GM19452 (cell line): ENCODE results near the gene ADSL.

Source experiments
- ATAC-seq: cut with Tn5 transposase; IDR thresholded peaks from one replicate; pipeline ENCODE4 v1.9.1; 2021; ENCODE audit not compliant: unreplicated experiment

Gene ADSL

DNA sequence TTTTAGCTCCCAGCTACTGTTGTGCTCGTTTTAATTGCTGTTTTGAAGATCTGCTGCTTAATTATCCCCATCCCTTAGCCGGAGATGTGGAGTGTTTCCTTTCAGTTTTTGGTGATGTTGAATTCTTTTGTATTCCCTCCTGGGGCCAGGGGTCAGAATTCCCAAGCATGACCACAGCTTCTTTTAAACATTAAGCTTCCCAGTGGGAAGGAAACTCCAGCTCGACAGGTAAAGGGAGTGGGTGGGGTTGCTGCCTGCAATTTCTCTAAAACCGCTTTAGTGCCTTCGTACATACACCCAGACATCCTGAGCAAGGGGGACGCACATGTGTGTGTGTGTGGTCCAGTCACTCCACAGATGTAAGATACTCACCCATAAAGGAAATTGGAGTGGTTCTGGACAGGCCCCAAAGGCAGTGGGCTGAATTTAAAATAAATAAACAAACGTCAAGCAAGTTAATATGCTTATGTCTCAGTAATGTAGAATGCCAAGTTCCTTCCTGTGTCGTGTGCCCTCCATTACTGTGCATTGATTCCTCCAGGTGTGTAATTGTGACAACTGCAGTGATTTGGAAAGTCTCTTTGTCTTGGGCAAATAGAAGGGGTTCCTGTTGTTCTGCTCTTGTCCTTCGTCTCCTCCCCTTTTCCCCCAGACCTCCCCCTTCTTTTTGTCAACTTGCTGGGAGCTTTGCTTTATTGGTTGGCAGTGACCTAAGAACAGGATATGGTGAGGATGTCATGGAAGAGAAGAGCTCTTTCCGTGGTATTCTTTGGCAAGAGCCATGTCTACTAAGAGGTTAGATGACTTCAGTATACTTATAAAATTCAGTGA lies 19.2 kb upstream of the ADSL start:
- no peak for ATAC-seq

GRCh38 chr22:40328546-40329456 lies 17.5 kb upstream of the ADSL start:
- no peak for ATAC-seq

DNA sequence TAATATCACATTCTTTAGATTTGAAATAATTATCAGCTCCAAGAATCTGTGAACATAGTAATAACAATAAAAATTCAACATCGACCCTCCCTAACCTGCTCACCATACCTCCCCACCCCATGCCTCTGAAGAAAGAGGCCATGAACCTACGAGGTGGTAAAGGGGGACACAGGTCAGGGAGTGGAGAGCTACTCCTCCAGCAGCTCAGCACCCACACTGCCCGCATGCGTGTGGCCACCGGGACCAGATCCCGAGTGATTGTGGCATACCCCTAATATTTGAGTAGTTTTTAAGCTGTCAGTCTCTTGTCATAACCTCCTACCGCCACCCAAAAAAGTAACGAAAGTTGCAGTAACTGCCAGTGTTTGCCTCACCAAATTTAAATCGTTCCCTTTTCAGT lies 16.8 kb upstream of the ADSL start:
- no peak for ATAC-seq

GRCh38 chr22:40330086-40330485 lies 16.2 kb upstream of the ADSL start:
- no peak for ATAC-seq

GRCh38 chr22:40330615-40331014 lies 15.7 kb upstream of the ADSL start:
- no peak for ATAC-seq

- no peak for ATAC-seq
These were observed 14.6 kb upstream of the ADSL start for GRCh38 chr22:40331706-40332105.

DNA sequence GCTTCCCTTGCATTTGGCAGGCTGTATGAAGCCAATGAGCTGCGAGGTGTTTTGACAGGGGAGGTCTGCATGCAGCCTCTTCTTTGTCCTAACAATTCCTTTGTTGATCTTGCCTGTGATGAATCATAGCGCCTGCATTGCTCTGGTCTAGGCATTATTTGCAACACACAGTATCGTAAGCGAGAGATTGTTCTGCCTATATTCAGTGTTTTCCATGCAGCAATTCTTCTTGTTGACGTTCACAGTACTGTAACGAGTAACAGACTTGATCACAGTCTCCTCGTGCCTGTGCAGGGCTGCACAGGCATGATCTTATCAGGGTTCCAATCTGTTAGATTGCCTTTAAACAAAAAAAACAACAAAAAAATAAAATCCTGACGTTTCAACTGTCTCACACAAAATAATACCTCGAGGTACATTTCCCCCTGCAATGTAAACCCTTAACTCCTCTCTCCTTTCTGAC lies 13.9 kb upstream of the ADSL start:
- no peak for ATAC-seq

GRCh38 chr22:40334060-40334459 lies 12.2 kb upstream of the ADSL start:
- ATAC-seq = no peak

DNA sequence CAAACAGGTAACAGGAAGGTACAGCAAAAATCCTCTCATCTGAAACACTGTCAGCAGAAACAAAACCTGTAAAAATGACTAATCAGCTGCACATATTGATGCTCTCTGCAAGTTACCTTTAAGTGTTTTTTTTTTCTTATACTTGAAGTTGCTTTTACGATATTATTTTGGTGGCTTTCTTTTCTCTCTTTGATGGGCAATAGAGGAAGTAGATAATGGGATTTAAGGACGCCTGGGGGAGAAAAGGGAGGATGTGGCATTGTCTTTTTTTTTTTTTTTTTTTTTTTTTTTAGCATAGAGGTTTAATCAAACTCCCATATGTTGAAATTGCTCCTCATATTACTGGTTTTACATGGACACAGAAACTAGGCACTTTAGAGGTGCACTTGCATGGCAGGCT lies 11.4 kb upstream of the ADSL start:
- no peak for ATAC-seq

- no peak for ATAC-seq
These were observed 10.9 kb upstream of the ADSL start for GRCh38 chr22:40335358-40335757.

GRCh38 chr22:40340044-40340443 lies 6.3 kb upstream of the ADSL start:
- no peak for ATAC-seq

- no peak for ATAC-seq
These were observed 4.7 kb upstream of the ADSL start for GRCh38 chr22:40341604-40342003.

DNA sequence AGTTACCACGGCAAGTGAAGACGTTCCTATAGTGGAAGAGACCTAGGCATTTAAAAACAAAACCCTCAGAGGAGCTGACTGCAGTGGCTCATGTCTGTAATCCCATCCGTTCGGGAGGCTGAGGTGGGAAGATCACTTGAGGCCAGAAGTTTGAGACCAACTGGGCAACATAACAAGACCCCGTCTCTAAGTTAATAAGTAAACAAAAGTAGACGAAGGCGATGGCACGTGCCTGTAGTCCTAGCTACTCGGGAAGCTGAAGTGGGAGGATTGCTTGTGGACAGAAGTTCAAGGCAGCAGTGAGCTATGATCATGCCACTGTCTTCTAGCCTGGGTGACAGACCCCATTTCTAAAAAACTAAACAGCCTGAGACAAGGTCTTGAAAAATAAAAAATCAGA lies 3.8 kb upstream of the ADSL start:
- ATAC-seq = no peak

DNA sequence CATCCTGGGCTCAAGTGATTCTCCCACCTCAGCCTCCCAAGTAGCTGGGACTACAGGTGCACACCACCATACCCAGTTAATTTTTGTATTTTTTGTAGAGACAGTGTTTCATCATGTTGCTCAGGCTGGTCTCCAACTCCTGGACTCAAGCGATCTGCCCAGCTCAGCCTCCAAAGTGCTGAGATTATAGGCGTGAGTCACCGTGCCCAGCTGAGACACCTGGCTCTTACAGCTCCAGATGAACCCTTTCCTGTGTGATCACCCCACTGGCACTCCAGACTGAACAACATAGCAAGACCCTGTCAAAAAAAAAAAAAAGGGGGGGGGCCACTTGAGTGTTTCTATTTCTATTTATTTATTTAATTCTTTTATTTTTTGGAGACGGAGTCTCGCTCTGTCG lies 1.0 kb upstream of the ADSL start:
- ATAC-seq = no peak

GRCh38 chr22:40345815-40346184 lies 500 bp upstream of the ADSL start:
- peak; percentile 16 for ATAC-seq

GRCh38 chr22:40347300-40347699 lies 1.0 kb downstream of the ADSL start:
- no peak for ATAC-seq

DNA sequence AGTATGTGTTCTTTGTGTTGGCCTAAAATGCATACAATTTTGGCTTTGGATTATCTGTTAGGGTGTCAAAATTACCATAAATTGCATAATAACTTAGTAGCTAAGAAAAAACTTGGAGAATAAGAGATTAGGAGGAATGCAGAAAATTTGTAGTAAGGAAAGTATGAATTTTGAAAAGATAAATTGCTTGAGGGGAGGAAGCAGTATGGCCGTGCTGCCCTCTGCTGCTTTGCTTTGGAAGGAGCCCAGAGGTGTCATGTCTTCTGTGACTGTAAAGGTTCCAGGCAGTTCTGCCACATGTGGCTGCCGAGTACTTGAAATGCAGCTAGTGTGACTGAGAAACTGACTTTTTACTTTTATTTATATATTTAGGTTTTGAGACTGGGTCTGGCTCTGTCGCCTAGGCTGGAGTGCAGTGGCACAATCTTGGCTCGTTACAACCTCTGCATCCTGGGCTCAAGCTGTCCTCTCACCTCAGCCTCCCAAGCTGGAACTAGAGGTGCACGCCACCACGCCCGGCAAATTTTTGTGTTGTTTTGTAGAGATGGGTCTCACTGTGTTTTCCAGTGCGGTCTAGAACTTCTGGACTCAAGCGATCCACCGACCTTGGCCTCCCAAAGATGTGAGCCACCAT lies 1.8 kb downstream of the ADSL start:
- ATAC-seq = no peak

GRCh38 chr22:40352763-40353162 lies 6.5 kb downstream of the ADSL start:
- ATAC-seq = no peak

- no peak for ATAC-seq
These were observed 14.8 kb downstream of the ADSL start for GRCh38 chr22:40361100-40361499.

- no peak for ATAC-seq
These were observed 16.8 kb downstream of the ADSL start for GRCh38 chr22:40363059-40363458.

GRCh38 chr22:40364431-40364830 lies 18.1 kb downstream of the ADSL start:
- ATAC-seq = no peak

- no peak for ATAC-seq
These were observed 19.8 kb downstream of the ADSL start for GRCh38 chr22:40366068-40366467.
